ENCODE measurements around the gene GPR26. TPM values are rescaled to one million over a fixed set of nuclear protein-coding genes. Genes with fewer than 3 reads are reported as not detected.

The GPR26 gene
- total RNA-seq, 2 experiments from 2014 or later: not detected

DNA sequence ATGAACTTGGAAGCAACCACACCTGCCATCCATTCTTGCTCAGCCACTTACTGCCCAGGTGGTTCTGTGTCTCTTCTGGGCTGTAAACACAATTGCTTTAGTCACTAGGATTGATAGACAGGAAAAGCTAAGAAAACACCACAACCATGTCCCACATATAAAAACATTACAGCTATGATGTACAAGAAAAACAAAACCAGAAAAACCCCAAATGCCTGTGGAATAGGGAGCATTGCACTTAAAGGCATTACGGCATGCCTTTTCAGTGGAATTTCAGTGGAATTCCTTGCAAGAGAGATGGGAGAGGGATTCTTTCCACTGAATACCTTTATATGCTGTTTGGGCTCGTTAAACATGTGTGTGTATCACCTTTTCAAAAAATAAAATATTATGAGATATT lies 44.2 kb upstream of the GPR26 start:
- Histone ChIP-seq H3K9me2 (ENCODE audit: insufficient read depth, low read length) (no peaks in the 10 kb centered on the region), H3K4me3 (ENCODE audit: low read depth, low read length, poor library complexity, severe bottlenecking) (no peak overlapping the region), H3K79me2 (ENCODE audit: insufficient read depth, low read depth, low read length) (no peaks in the 10 kb centered on the region), H3K36me3 (ENCODE audit: insufficient read depth, low read length) (no peaks in the 10 kb centered on the region), H3K4me2 (ENCODE audit: low read length) (no peak overlapping the region), H3K9me3 (ENCODE audit: low read length) (no peaks in the 10 kb centered on the region), H4K20me1 (ENCODE audit: insufficient read depth, low read length) (no peaks in the 10 kb centered on the region), H3K27ac (ENCODE audit: low read depth, low read length, poor library complexity, severe bottlenecking) (no peak overlapping the region), H2AFZ (ENCODE audit: low read length) (no peak overlapping the region), H3K4me1 (ENCODE audit: insufficient read depth, low read length, poor library complexity, severe bottlenecking) (no peaks in the 10 kb centered on the region)
- ChIA-PET CTCF (ENCODE audit: unreplicated experiment) (no interaction called here), POLR2A (no interaction called here)
- no peak for TF ChIP-seq EZH2phosphoT487 (IDR thresholded peaks at IDR 0.05; ENCODE audit: borderline replicate concordance, low read depth, low read length)
- TF ChIP-seq, protein P1, sequence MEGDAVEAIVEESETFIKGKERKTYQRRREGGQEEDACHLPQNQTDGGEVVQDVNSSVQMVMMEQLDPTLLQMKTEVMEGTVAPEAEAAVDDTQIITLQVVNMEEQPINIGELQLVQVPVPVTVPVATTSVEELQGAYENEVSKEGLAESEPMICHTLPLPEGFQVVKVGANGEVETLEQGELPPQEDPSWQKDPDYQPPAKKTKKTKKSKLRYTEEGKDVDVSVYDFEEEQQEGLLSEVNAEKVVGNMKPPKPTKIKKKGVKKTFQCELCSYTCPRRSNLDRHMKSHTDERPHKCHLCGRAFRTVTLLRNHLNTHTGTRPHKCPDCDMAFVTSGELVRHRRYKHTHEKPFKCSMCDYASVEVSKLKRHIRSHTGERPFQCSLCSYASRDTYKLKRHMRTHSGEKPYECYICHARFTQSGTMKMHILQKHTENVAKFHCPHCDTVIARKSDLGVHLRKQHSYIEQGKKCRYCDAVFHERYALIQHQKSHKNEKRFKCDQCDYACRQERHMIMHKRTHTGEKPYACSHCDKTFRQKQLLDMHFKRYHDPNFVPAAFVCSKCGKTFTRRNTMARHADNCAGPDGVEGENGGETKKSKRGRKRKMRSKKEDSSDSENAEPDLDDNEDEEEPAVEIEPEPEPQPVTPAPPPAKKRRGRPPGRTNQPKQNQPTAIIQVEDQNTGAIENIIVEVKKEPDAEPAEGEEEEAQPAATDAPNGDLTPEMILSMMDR (conservative IDR thresholded peaks at IDR 0.05; ENCODE audit: low read length): no peak
- no TSS peak for BruUV-seq (replicated peaks)
- DNase-seq (ENCODE audit: low spot score): no peak
- intact Hi-C loops (cut with micrococcal nuclease; ENCODE audit: unreplicated experiment): no loop called here

DNA sequence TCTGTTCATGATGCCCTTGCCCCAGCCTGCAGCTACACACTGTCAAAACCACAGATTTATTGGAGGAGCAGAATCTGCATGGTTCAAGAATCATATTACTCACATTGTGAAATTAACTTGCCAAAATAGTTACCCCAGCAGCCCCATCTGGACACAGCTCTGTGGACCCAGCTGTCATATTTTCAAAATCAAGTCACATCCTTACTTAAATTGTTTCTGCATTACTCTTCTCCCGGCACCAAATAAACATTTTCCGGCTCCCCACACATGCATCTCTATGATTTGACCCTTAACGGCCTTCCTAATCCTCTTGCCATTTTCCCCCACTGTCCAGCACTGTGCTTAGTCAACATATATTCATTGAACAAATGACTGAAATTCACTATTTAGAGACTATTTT lies 43.8 kb upstream of the GPR26 start:
- CTCF ChIA-PET (ENCODE audit: unreplicated experiment): no interaction called here

DNA sequence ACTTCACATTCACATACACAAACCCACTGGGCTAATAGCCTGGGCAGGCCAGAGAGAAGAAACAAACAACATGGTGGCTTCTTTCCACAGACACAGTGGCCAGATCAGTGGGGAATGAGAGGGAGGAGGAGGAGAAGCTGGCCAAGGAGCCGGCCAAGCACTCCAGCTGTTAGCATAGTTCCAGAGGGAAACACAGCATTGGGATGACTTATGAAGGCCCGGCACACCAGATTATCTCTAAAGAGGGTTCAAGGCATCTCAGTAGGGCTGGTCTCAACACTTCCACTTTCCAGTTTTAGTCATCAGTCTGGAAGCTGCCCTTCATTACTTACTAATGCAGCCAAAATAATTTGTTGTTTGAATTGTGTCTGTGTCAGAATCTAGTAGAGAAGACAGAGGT lies 42.1 kb upstream of the GPR26 start:
- no peaks in the 10 kb centered on the region for H3K9me3 ChIP-seq (ENCODE audit: low read length)
- no peaks in the 10 kb centered on the region for H4K20me1 ChIP-seq (ENCODE audit: insufficient read depth, low read length)
- no peaks in the 10 kb centered on the region for H3K36me3 ChIP-seq (ENCODE audit: insufficient read depth, low read length)
- H3K79me2 ChIP-seq (ENCODE audit: insufficient read depth, low read depth, low read length): no peaks in the 10 kb centered on the region
- BruUV-seq (replicated peaks): no TSS peak
- no peak overlapping the region for H3K4me2 ChIP-seq (ENCODE audit: low read length)
- no peaks in the 10 kb centered on the region for H3K4me1 ChIP-seq (ENCODE audit: insufficient read depth, low read length, poor library complexity, severe bottlenecking)
- no peak overlapping the region for H2AFZ ChIP-seq (ENCODE audit: low read length)
- no peak for TF ChIP-seq EZH2phosphoT487 (IDR thresholded peaks at IDR 0.05; ENCODE audit: borderline replicate concordance, low read depth, low read length)
- TF ChIP-seq, protein P1 (conservative IDR thresholded peaks at IDR 0.05; ENCODE audit: low read length): no peak
- DNase-seq (ENCODE audit: low spot score): no peak
- ChIA-PET CTCF (ENCODE audit: unreplicated experiment) (no interaction called here), POLR2A (no interaction called here)
- intact Hi-C loops (cut with micrococcal nuclease; ENCODE audit: unreplicated experiment): no loop called here
- no peak overlapping the region for H3K4me3 ChIP-seq (ENCODE audit: low read depth, low read length, poor library complexity, severe bottlenecking)
- H3K9me2 ChIP-seq (ENCODE audit: insufficient read depth, low read length): no peaks in the 10 kb centered on the region
- no peak overlapping the region for H3K27ac ChIP-seq (ENCODE audit: low read depth, low read length, poor library complexity, severe bottlenecking)

More for the DNA sequence above, 43.8 kb upstream of the GPR26 start:
- no TSS peak for BruUV-seq (replicated peaks)
- no peak overlapping the region for H3K4me3 ChIP-seq (ENCODE audit: low read depth, low read length, poor library complexity, severe bottlenecking)
- no peaks in the 10 kb centered on the region for H3K9me3 ChIP-seq (ENCODE audit: low read length)
- TF ChIP-seq, protein P1 (conservative IDR thresholded peaks at IDR 0.05; ENCODE audit: low read length): no peak
- TF ChIP-seq EZH2phosphoT487 (IDR thresholded peaks at IDR 0.05; ENCODE audit: borderline replicate concordance, low read depth, low read length): no peak
- H3K4me2 ChIP-seq (ENCODE audit: low read length): no peak overlapping the region
- no peaks in the 10 kb centered on the region for H3K4me1 ChIP-seq (ENCODE audit: insufficient read depth, low read length, poor library complexity, severe bottlenecking)
- intact Hi-C loops (cut with micrococcal nuclease; ENCODE audit: unreplicated experiment): no loop called here
- no peak for DNase-seq (ENCODE audit: low spot score)
- H3K79me2 ChIP-seq (ENCODE audit: insufficient read depth, low read depth, low read length): no peaks in the 10 kb centered on the region
- POLR2A ChIA-PET: no interaction called here
- no peak overlapping the region for H3K27ac ChIP-seq (ENCODE audit: low read depth, low read length, poor library complexity, severe bottlenecking)
- no peaks in the 10 kb centered on the region for H3K9me2 ChIP-seq (ENCODE audit: insufficient read depth, low read length)
- H4K20me1 ChIP-seq (ENCODE audit: insufficient read depth, low read length): no peaks in the 10 kb centered on the region
- H3K36me3 ChIP-seq (ENCODE audit: insufficient read depth, low read length): no peaks in the 10 kb centered on the region
- no peak overlapping the region for H2AFZ ChIP-seq (ENCODE audit: low read length)

All from OCI-LY7 (cell line).